Measurements from ENCODE around the gene PLXNB2.

GRCh38 chr22:50310949-50311444 is 3.6 kb upstream of the PLXNB2 start:
- no peak for TF ChIP-seq CTCF (conservative IDR thresholded peaks at IDR 0.05)
- no peak for TF ChIP-seq EZH2 (IDR thresholded peaks at IDR 0.05; ENCODE audit: low read depth)
